ENCODE data around the gene CD83.

Gene CD83

GRCh38 chr6:14123386-14124111, 6.0 kb downstream of the CD83 start:
- Histone ChIP-seq H3K27me3 (ENCODE audit: insufficient read depth, low read length) (no peaks in the 10 kb centered on the region), H3K36me3 (ENCODE audit: insufficient read depth, low read length) (no peaks in the 10 kb centered on the region), H3K4me3 (ENCODE audit: low read depth, low read length) (no peak overlapping the region), H2AFZ (ENCODE audit: low read length, unreplicated experiment) (no peak overlapping the region), H3K4me1 (ENCODE audit: control insufficient read depth, insufficient read depth, low read length, unreplicated experiment) (no peaks in the 10 kb centered on the region), H3K27ac (ENCODE audit: low read depth, low read length) (no peak overlapping the region), H3K79me2 (ENCODE audit: control insufficient read depth, insufficient read depth, low read length, unreplicated experiment) (no peaks in the 10 kb centered on the region)

- Histone ChIP-seq H3K4me1 (ENCODE audit: control insufficient read depth, insufficient read depth, low read length, unreplicated experiment) (no peaks in the 10 kb centered on the region), H3K4me3 (ENCODE audit: low read depth, low read length) (no peak overlapping the region), H2AFZ (ENCODE audit: low read length, unreplicated experiment) (no peak overlapping the region), H3K27me3 (ENCODE audit: insufficient read depth, low read length) (no peaks in the 10 kb centered on the region), H3K79me2 (ENCODE audit: control insufficient read depth, insufficient read depth, low read length, unreplicated experiment) (no peaks in the 10 kb centered on the region), H3K27ac (ENCODE audit: low read depth, low read length) (no peak overlapping the region), H3K36me3 (ENCODE audit: insufficient read depth, low read length) (no peaks in the 10 kb centered on the region)
These were observed 7.8 kb downstream of the CD83 start for GRCh38 chr6:14125346-14125745.

- Histone ChIP-seq H3K4me1 (ENCODE audit: control insufficient read depth, insufficient read depth, low read length, unreplicated experiment) (no peaks in the 10 kb centered on the region), H3K4me3 (ENCODE audit: low read depth, low read length) (no peak overlapping the region), H2AFZ (ENCODE audit: low read length, unreplicated experiment) (no peak overlapping the region), H3K27ac (ENCODE audit: low read depth, low read length) (no peak overlapping the region), H3K36me3 (ENCODE audit: insufficient read depth, low read length) (no peaks in the 10 kb centered on the region), H3K79me2 (ENCODE audit: control insufficient read depth, insufficient read depth, low read length, unreplicated experiment) (no peaks in the 10 kb centered on the region), H3K27me3 (ENCODE audit: insufficient read depth, low read length) (no peaks in the 10 kb centered on the region)
These were observed 8.6 kb downstream of the CD83 start for GRCh38 chr6:14126191-14126590.

DNA sequence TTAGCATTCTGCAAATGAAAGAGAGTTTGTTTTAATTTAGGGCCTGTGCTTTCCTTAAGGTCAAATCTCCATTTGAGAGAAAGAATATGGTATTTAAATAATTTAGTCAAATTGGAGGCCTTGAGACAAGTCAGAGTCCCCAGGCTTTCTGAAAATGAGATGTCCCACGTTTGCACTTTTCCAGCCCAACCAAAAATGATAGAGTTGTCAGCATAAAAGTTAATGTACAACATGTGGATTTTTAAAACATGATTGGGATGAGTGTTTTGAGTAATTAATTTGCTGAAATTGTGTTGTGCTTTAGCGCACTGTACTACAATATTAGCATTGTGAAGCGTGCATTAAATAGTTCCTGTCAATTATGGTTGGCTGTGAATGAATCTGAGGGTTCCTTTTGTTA, 10.0 kb downstream of the CD83 start:
- no peak overlapping the region for H3K27ac ChIP-seq (ENCODE audit: low read depth, low read length)
- H3K27me3 ChIP-seq (ENCODE audit: insufficient read depth, low read length) = no peaks in the 10 kb centered on the region
- no peaks in the 10 kb centered on the region for H3K4me1 ChIP-seq (ENCODE audit: control insufficient read depth, insufficient read depth, low read length, unreplicated experiment)
- H3K4me3 ChIP-seq (ENCODE audit: low read depth, low read length) = no peak overlapping the region
- H3K79me2 ChIP-seq (ENCODE audit: control insufficient read depth, insufficient read depth, low read length, unreplicated experiment) = no peaks in the 10 kb centered on the region
- no peaks in the 10 kb centered on the region for H3K36me3 ChIP-seq (ENCODE audit: insufficient read depth, low read length)
- no peak overlapping the region for H2AFZ ChIP-seq (ENCODE audit: low read length, unreplicated experiment)

DNA sequence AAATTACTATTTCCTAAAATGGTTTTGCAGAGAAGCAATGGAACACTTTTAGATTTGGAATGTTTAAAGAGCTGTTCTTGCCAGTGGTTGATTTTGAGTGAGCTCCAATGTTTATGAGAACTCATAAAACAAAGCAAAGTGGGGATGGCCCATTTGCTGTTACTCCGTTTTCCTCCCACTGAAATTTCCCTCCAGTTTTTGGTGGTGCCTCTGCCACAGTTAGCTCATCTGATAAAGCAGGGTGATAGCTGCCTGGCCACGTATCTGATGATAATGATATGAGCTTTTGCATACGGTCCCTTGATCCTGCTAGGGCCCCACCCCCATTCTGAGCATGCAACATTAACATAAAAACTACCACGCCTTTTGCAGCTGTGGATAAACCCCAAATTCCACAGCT, 10.4 kb downstream of the CD83 start:
- no peaks in the 10 kb centered on the region for H3K79me2 ChIP-seq (ENCODE audit: control insufficient read depth, insufficient read depth, low read length, unreplicated experiment)
- no peaks in the 10 kb centered on the region for H3K36me3 ChIP-seq (ENCODE audit: insufficient read depth, low read length)
- H3K27me3 ChIP-seq (ENCODE audit: insufficient read depth, low read length) = no peaks in the 10 kb centered on the region
- no peak overlapping the region for H3K27ac ChIP-seq (ENCODE audit: low read depth, low read length)
- H3K4me1 ChIP-seq (ENCODE audit: control insufficient read depth, insufficient read depth, low read length, unreplicated experiment) = no peaks in the 10 kb centered on the region
- H3K4me3 ChIP-seq (ENCODE audit: low read depth, low read length) = no peak overlapping the region
- H2AFZ ChIP-seq (ENCODE audit: low read length, unreplicated experiment) = no peak overlapping the region

DNA sequence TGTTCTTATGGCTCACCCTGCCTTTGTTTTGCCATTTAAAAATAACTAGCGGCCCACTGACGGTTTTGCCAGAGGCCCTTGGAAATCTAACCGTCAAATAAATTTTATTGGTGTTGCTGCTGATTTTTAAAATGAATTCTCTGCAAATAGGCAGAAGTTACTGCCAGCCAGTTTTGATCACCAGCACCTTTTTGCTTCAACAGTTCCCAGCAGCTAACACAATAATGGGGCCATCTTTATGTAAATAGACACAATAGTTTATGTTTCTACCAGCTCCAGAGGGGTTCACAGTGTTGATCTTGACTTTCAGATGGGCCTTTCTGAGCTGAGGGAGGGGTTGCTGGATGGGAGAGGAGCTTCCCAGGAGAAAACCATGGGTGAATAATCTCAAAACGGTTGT, 11.2 kb downstream of the CD83 start:
- Histone ChIP-seq H3K4me3 (ENCODE audit: low read depth, low read length) (no peak overlapping the region), H3K27ac (ENCODE audit: low read depth, low read length) (no peak overlapping the region), H3K27me3 (ENCODE audit: insufficient read depth, low read length) (no peaks in the 10 kb centered on the region), H3K4me1 (ENCODE audit: control insufficient read depth, insufficient read depth, low read length, unreplicated experiment) (no peaks in the 10 kb centered on the region), H3K36me3 (ENCODE audit: insufficient read depth, low read length) (no peaks in the 10 kb centered on the region), H3K79me2 (ENCODE audit: control insufficient read depth, insufficient read depth, low read length, unreplicated experiment) (no peaks in the 10 kb centered on the region), H2AFZ (ENCODE audit: low read length, unreplicated experiment) (no peak overlapping the region)

DNA sequence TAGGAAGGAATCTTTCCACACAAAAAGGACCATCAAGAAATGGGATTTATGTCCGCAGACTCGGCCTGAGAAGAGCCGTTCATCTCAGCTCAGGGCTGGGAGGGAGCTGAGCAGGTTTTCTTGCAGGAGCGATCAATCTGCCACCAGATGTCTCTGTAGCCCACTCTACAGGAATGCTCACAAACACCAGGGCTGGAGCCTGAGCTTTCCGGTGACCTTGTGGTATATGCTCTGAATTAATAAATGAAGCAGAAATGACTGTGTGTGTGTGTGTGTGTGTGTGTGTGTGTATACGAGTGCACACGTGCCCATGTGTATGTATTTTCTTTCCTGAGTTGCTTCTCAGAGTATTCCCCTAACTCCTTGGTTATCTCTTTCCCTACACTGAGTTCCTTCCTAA, 12.0 kb downstream of the CD83 start:
- H3K27ac ChIP-seq (ENCODE audit: low read depth, low read length) = no peak overlapping the region
- no peak overlapping the region for H3K4me3 ChIP-seq (ENCODE audit: low read depth, low read length)
- no peaks in the 10 kb centered on the region for H3K27me3 ChIP-seq (ENCODE audit: insufficient read depth, low read length)
- H3K79me2 ChIP-seq (ENCODE audit: control insufficient read depth, insufficient read depth, low read length, unreplicated experiment) = no peaks in the 10 kb centered on the region
- H3K36me3 ChIP-seq (ENCODE audit: insufficient read depth, low read length) = no peaks in the 10 kb centered on the region
- no peak overlapping the region for H2AFZ ChIP-seq (ENCODE audit: low read length, unreplicated experiment)
- H3K4me1 ChIP-seq (ENCODE audit: control insufficient read depth, insufficient read depth, low read length, unreplicated experiment) = no peaks in the 10 kb centered on the region

DNA sequence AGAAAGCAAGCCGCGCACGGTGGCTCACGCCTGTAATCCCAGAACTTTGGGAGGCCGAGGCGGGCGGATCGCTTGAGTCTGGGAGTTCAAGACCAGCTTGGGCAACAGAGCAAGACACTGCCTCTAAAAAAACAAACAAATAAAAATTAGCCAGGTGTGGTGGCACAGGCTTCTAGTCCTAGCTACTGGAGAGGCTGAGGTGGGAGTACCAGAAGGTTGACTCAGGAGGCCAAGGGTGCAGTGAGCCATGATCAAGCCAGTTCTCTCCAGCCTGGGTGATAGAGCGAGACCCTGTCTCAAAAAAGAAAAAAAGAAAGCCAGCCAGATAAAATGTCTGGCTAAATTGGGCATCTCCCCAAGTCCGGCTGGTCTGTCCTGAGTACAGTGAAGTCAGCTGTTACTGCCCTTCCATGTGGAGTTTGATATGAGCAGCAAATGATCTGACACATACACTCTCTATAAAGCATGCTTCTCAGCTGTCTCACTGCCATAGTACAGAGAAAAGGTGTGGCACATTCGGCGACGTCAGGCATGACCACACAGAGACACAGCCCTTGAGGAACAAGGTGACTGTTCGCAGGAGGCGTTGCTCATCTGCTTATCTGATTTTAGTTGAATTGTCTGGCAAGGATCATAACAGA, 13.0 kb downstream of the CD83 start:
- Histone ChIP-seq H3K27ac (ENCODE audit: low read depth, low read length) (no peak overlapping the region), H3K4me1 (ENCODE audit: control insufficient read depth, insufficient read depth, low read length, unreplicated experiment) (no peaks in the 10 kb centered on the region), H3K4me3 (ENCODE audit: low read depth, low read length) (no peak overlapping the region), H2AFZ (ENCODE audit: low read length, unreplicated experiment) (no peak overlapping the region), H3K36me3 (ENCODE audit: insufficient read depth, low read length) (no peaks in the 10 kb centered on the region), H3K27me3 (ENCODE audit: insufficient read depth, low read length) (no peaks in the 10 kb centered on the region), H3K79me2 (ENCODE audit: control insufficient read depth, insufficient read depth, low read length, unreplicated experiment) (no peaks in the 10 kb centered on the region)

GRCh38 chr6:14131579-14131978, 14.0 kb downstream of the CD83 start:
- Histone ChIP-seq H2AFZ (ENCODE audit: low read length, unreplicated experiment) (no peak overlapping the region), H3K36me3 (ENCODE audit: insufficient read depth, low read length) (no peaks in the 10 kb centered on the region), H3K27ac (ENCODE audit: low read depth, low read length) (no peak overlapping the region), H3K79me2 (ENCODE audit: control insufficient read depth, insufficient read depth, low read length, unreplicated experiment) (no peaks in the 10 kb centered on the region), H3K27me3 (ENCODE audit: insufficient read depth, low read length) (no peaks in the 10 kb centered on the region), H3K4me1 (ENCODE audit: control insufficient read depth, insufficient read depth, low read length, unreplicated experiment) (no peaks in the 10 kb centered on the region), H3K4me3 (ENCODE audit: low read depth, low read length) (no peak overlapping the region)

- Histone ChIP-seq H3K36me3 (ENCODE audit: insufficient read depth, low read length) (no peaks in the 10 kb centered on the region), H3K4me3 (ENCODE audit: low read depth, low read length) (no peak overlapping the region), H3K27ac (ENCODE audit: low read depth, low read length) (no peak overlapping the region), H3K79me2 (ENCODE audit: control insufficient read depth, insufficient read depth, low read length, unreplicated experiment) (no peaks in the 10 kb centered on the region), H2AFZ (ENCODE audit: low read length, unreplicated experiment) (no peak overlapping the region), H3K27me3 (ENCODE audit: insufficient read depth, low read length) (no peaks in the 10 kb centered on the region), H3K4me1 (ENCODE audit: control insufficient read depth, insufficient read depth, low read length, unreplicated experiment) (no peaks in the 10 kb centered on the region)
These were observed 14.8 kb downstream of the CD83 start for GRCh38 chr6:14132244-14132920.

DNA sequence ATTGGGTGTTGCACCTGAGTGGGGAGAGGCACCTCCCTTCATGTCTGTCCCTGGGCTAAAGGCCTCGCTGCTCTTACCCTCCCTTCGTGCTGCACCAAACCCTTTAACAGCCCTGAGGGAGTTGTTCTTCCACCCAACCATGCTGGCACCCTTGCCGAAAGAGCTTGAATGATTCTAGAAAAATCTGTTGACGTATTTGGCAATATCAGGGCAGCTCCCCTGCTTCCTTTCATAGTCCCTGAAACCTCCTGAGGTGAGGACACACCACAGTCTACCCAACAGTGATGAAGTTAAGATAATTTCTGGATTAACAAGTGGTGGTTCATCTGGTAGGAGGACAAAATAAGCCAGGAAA, 15.3 kb downstream of the CD83 start:
- no peaks in the 10 kb centered on the region for H3K27me3 ChIP-seq (ENCODE audit: insufficient read depth, low read length)
- no peaks in the 10 kb centered on the region for H3K79me2 ChIP-seq (ENCODE audit: control insufficient read depth, insufficient read depth, low read length, unreplicated experiment)
- no peak overlapping the region for H2AFZ ChIP-seq (ENCODE audit: low read length, unreplicated experiment)
- no peak overlapping the region for H3K4me3 ChIP-seq (ENCODE audit: low read depth, low read length)
- no peaks in the 10 kb centered on the region for H3K4me1 ChIP-seq (ENCODE audit: control insufficient read depth, insufficient read depth, low read length, unreplicated experiment)
- no peaks in the 10 kb centered on the region for H3K36me3 ChIP-seq (ENCODE audit: insufficient read depth, low read length)
- H3K27ac ChIP-seq (ENCODE audit: low read depth, low read length) = no peak overlapping the region
